PC-3 (cell line): ENCODE results near the gene GMEB2. TPM values are rescaled to one million over a fixed set of nuclear protein-coding genes. Genes with fewer than 3 reads are reported as not detected.

Experiments
- ATAC-seq: fragments of 200-7000 bp; cut with Tn5 transposase; 2 replicates; pipeline ENCODE4 v1.9.1; 2020; ENCODE audit warnings: mild to moderate bottlenecking, moderate library complexity
- BruUV-seq: library from RNA; stranded (reverse); fragments of 400-500 nt; replicated peaks from 2 replicates; lab custom pipeline; 2021; lab: Mats Ljungman, UMichigan
- CTCF ChIA-PET: fragments of 300-600 bp; sonication (Branson Sonifier 250); formaldehyde crosslinking; loops from one replicate; lab custom pipeline; 2022; ENCODE audit warnings: antibody characterized with exemption; lab: Charles Lee
- POLR2A ChIA-PET: fragments of 300-600 bp; sonication (Branson Sonifier 250); formaldehyde crosslinking; loops from one replicate; lab custom pipeline; 2022; ENCODE audit warnings: antibody characterized with exemption; ENCODE audit not compliant: unreplicated experiment; lab: Charles Lee
- DNase-seq: peaks from one replicate; pipeline ENCODE4 v3.0.0-alpha.2; 2015
- H2AFZ ChIP-seq: fragments of 300-600 bp; sonication (generic); 2 replicates; pipeline ENCODE4 v1.6.0; 2016; ENCODE audit warnings: antibody characterized with exemption, low read length
- H3F3A ChIP-seq: fragments of 300-600 bp; sonication (generic); one replicate; pipeline ENCODE4 v1.6.0; 2017; ENCODE audit warnings: antibody characterized with exemption, low read length, control low read depth, mild to moderate bottlenecking; ENCODE audit not compliant: unreplicated experiment
- H3K27ac ChIP-seq: fragments of 300-600 bp; sonication (generic); 2 replicates; pipeline ENCODE4 v1.5.1; 2016; ENCODE audit warnings: mild to moderate bottlenecking, low read length
- H3K27me3 ChIP-seq: fragments of 300-600 bp; sonication (generic); 2 replicates; pipeline ENCODE4 v1.6.1; 2016; ENCODE audit warnings: low read length, mixed read lengths
- H3K36me3 ChIP-seq: fragments of 300-600 bp; sonication (generic); 2 replicates; pipeline ENCODE4 v1.6.1; 2016; ENCODE audit warnings: low read depth, mixed run types, low read length, mixed read lengths
- H3K4me1 ChIP-seq: fragments of 300-600 bp; sonication (generic); 2 replicates; pipeline ENCODE4 v1.5.1; 2016; ENCODE audit warnings: low read length; ENCODE audit not compliant: insufficient read depth
- H3K4me2 ChIP-seq: fragments of 300-600 bp; sonication (generic); 2 replicates; pipeline ENCODE4 v1.6.0; 2016; ENCODE audit warnings: low read length
- H3K4me3 ChIP-seq: fragments of 300-600 bp; sonication (generic); 2 replicates; pipeline ENCODE4 v1.5.1; 2016; ENCODE audit warnings: mild to moderate bottlenecking, low read length, mixed read lengths
- H3K79me2 ChIP-seq: fragments of 300-600 bp; sonication (generic); 2 replicates; pipeline ENCODE4 v1.6.1; 2017; ENCODE audit warnings: low read length, mixed read lengths
- H3K9ac ChIP-seq: fragments of 300-600 bp; sonication (generic); 2 replicates; pipeline ENCODE4 v1.6.0; 2016; ENCODE audit warnings: mild to moderate bottlenecking, low read length
- H3K9me2 ChIP-seq: fragments of 300-600 bp; sonication (generic); replicated peaks from 2 replicates; pipeline ENCODE4 v1.6.1; 2016; ENCODE audit warnings: mixed run types, low read length, mixed read lengths
- H3K9me3 ChIP-seq: fragments of 300-600 bp; sonication (generic); 2 replicates; pipeline ENCODE4 v1.6.1; 2016; ENCODE audit warnings: low read length, mixed read lengths
- H4K20me1 ChIP-seq: fragments of 300-600 bp; sonication (generic); 2 replicates; pipeline ENCODE4 v1.6.1; 2016; ENCODE audit warnings: low read length, mixed read lengths
- CTCF ChIP-seq: fragments of 300-600 bp; sonication (generic); conservative IDR thresholded peaks from 2 replicates; pipeline ENCODE4 v1.5.1; 2017; ENCODE audit warnings: antibody characterized with exemption, low read depth, mild to moderate bottlenecking, low read length
- EZH2 ChIP-seq: fragments of 300-600 bp; sonication (generic); IDR thresholded peaks from one replicate; pipeline ENCODE4 v1.6.1; 2017; ENCODE audit warnings: antibody characterized with exemption, mild to moderate bottlenecking, low read length; ENCODE audit not compliant: unreplicated experiment
- EZH2phosphoT487 ChIP-seq: fragments of 300-600 bp; sonication (generic); IDR thresholded peaks from 2 replicates; pipeline ENCODE4 v1.6.1; 2018; ENCODE audit warnings: mild to moderate bottlenecking, antibody characterized with exemption, low read length, borderline replicate concordance
- intact Hi-C: fragments of 100-400 bp; cut with micrococcal nuclease; formaldehyde crosslinking; loops from 2 replicates; pipeline ENCODE4 v1.9.0; 2023
- total RNA-seq: library from RNA; depleted of rRNA; stranded (reverse); fragments of >200 nt; gene quantifications from 2 replicates; pipeline ENCODE4 v1.2.3, GENCODE V29; 2014

Gene GMEB2
- total RNA-seq, 1 experiment from 2014 or later = 13.7 TPM

DNA sequence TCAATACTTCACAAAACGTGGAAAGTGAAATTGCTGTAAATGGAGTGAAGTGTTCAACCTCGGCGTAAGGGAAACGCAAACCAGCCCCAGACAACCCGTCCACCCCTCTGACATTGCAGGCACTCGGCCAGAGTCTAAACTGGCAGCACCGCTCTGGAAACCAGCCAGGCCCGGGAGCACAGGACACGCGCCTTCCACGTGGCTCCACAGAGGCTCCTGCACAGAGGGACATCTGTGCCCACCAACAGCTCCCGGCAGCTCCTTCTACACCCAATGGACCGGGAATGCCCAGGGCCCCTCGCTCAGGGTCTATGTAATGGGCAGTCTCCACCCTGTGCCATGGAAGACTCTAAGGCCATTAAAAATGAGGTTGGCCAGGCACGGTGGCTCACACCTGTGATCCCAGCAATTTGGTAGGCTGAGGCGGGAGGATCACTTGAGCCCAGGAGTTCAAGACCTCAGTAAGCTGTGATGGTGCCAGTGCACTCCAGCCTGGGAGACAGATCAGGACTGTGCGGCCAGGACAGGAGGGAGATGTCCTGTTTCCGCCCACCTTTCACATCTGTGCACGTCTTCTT, 49.5 kb downstream of the GMEB2 start:
- Histone ChIP-seq H2AFZ (no peak overlapping the region), H3K9me2 (no peaks in the 10 kb centered on the region), H3K4me2 (no peak overlapping the region), H3K9ac (no peak overlapping the region), H3K36me3 (no peaks in the 10 kb centered on the region), H3K79me2 (peaks cover 12% of the 10 kb centered on the region), H4K20me1 (no peaks in the 10 kb centered on the region), H3K27ac (no peak overlapping the region), H3K27me3 (no peaks in the 10 kb centered on the region), H3F3A (no peaks in the 10 kb centered on the region), H3K9me3 (no peaks in the 10 kb centered on the region), H3K4me3 (no peak overlapping the region), H3K4me1 (peaks cover 24% of the 10 kb centered on the region)
- ChIA-PET POLR2A (no interaction called here), CTCF (no interaction called here)
- ATAC-seq (no peak), DNase-seq (no peak)
- TF ChIP-seq EZH2phosphoT487 (no peak), EZH2 (no peak), CTCF (no peak)
- BruUV-seq = no TSS peak
- intact Hi-C loops = no loop called here

DNA sequence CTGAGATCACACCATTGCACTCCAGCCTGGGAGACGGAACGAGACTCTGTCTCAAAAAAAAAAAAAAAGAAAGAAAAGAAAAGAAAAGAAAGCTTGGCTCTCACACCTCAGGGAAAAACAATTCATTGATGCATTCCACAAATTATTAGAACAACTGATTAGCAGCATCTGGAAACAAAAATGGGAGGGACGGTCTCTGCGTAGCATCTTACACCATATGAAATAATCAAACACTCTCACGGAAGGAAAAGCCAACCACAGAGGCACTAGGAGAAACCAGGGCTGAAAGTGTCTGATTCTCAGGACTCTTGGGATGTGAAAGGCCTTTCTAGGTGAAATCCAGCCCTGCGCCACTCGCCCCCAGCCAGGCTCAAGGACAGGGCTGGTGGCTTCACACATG, 50.6 kb downstream of the GMEB2 start:
- Histone ChIP-seq H3K79me2 (peaks cover 12% of the 10 kb centered on the region), H3K9me3 (no peaks in the 10 kb centered on the region), H3K4me3 (no peak overlapping the region), H4K20me1 (no peaks in the 10 kb centered on the region), H2AFZ (no peak overlapping the region), H3F3A (no peaks in the 10 kb centered on the region), H3K4me2 (no peak overlapping the region), H3K4me1 (peaks cover 23% of the 10 kb centered on the region), H3K9ac (no peak overlapping the region), H3K27me3 (no peaks in the 10 kb centered on the region), H3K36me3 (no peaks in the 10 kb centered on the region), H3K27ac (no peak overlapping the region), H3K9me2 (no peaks in the 10 kb centered on the region)
- no peak for TF ChIP-seq CTCF
- TF ChIP-seq EZH2 = no peak
- no peak for TF ChIP-seq EZH2phosphoT487
- POLR2A ChIA-PET = interaction anchor here (0.6 kb wide), 1 partner anchor 41 kb away, joined by 3 read pairs; no protein-coding TSS in a partner anchor
- CTCF ChIA-PET = interaction anchor here (0.6 kb wide), 2 partner anchors 58 to 82 kb away, joined by 4 to 7 read pairs; partner anchors contain the start of gene RTEL1
- no peak for ATAC-seq
- no peak for DNase-seq
- intact Hi-C loops = no loop called here
- BruUV-seq = no TSS peak
